Embryonic facial prominence (tissue), 1 donor: Measurements from ENCODE around the gene ADGRB3.
"Not testable (repeated sequence)": the region's sequence is repeated elsewhere in the genome, so short reads cannot be mapped to it uniquely, and the experiment has no call there.

Experiments used
- DNase-seq: peaks from one replicate; pipeline ENCODE4 v3.0.0-alpha.2; 2016; ENCODE audit errors: extremely low spot score

ADGRB3 gene

DNA sequence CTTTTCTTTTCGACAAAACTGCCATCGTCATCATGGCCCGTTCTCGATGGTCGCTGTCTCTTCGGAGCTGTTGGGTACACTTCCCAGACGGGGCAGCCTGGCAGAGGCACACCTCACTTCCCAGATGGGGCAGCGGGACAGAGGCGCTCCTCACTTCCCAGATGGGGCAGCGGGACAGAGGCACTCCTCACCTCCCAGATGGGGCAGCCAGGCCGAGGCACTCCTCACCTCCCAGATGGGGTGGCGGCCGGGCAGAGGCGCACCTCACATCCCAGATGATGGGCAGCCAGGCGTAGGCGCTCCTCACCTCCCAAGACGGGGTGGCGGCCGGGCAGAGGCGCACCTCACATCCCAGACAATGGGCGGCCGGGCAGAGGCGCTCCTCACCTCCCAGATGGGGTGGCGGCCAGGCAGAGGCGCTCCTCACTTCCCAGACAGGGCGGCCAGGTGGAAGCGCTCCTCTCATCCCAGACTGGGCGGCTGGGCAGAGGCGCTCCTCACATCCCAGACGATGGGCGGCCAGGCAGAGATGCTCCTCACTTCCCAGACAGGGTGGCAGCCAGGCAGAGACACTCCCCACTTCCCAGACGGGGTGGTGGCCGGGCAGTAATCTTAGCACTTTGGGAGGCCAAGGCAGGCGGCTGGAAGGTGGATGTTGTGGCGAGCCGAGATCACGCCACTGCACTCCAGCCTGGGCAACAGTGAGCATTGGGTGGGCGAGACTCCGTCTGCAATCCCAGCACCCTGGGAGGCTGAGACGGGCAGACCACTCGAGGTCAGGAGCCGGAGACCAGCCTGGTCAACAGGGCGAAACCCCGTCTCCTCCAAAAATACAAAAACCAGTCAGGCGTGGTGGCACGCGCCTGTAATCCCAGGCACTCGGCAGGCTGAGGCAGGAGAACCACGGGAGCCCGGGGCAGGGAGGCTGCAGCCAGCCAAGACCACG lies 486.7 kb downstream of the ADGRB3 start:
- DNase-seq = not testable (repeated sequence)

GRCh38 chr6:69122407-69122773 lies 487.3 kb downstream of the ADGRB3 start:
- DNase-seq = no peak

DNA sequence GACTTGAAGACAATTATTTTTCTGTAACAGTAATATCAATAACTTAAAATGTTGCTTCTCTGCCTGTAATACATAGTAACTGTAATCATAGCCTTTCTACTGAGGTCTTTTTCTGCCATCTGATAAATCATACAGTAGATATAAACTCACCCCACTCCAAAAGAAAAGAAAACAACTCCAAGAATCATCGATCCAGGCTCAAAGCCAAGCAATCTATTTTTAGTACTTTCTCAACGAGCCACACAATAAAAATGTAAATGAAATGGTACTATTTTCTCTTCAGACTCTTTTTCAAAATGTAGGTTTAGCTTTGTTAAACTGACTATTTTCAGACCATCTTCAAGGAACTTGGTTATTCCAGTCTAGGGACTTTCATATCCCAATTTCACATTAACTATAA lies 493.3 kb downstream of the ADGRB3 start:
- no peak for DNase-seq

- DNase-seq = no peak
Measured at GRCh38 chr6:69129046-69129445, 494.0 kb downstream of the ADGRB3 start.

- no peak for DNase-seq
Measured at GRCh38 chr6:69135927-69136326, 500.8 kb downstream of the ADGRB3 start.

DNA sequence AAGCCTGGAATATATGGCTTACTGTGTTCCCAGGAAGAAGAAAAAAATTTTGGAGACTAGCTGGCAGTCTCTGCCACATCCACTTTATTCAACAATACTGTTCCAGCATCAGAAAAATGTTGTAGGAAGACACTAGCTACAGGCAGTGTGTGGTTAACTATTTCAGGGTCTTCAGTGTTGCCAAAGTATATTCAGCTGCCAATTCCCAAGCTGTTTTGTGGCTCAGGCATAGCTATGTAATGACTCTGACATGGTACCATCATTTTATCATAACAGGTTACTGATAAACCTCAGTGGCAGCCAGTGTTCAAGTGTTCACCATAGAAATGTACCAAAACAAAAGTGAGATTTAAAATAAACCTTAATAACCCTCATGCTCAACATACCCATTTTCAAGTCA lies 503.1 kb downstream of the ADGRB3 start:
- no peak for DNase-seq

DNA sequence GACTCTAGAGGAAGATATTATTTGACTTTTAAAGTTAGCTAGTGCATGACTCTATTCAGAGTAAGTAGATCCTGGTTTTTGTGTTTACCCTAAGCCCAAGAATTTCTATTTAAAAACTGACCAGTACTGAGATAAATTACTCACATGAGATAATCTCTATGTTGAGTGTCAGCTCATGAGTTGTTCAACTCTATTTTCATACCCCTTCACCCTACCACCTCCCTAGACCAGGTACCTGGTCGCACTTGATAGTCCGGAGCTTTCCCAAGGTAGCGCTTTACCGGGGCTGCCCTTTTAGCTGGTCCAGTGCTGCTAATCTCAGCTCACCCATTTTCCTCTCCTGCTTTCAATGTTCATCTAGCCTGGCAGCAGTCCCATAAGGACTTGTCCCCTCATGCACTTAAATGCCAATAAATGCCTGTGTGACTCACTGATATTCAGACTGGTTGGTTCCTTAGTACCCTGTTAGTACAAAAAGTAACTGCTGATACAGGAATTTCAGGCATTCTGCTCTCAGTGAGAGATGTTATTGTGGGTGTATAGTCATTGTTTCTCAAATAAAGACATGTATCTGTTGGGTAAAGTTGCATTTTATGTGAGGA lies 503.9 kb downstream of the ADGRB3 start:
- no peak for DNase-seq

- no peak for DNase-seq
Measured at GRCh38 chr6:69145062-69145461, 510.0 kb downstream of the ADGRB3 start.

DNA sequence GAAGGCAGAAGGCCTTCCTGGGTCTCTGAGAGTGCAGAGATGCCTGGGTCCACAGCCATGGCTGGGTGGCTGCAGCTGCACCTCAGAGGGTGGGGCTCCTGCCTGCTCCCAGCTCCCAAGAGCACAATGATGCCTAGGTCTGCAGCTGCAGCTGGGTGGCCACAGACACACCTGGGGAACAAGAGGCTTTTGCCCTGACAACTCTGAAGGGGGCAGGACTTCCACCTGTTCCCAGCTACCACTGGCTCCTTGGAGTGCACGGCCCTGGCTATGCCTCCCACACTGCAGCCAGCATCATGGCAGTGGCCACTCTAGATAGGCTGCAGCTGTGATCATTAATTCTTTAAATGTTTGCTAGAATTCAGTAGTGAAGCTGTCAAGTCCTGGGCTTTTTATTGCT lies 511.3 kb downstream of the ADGRB3 start:
- DNase-seq = no peak

GRCh38 chr6:69155467-69155866 lies 520.4 kb downstream of the ADGRB3 start:
- no peak for DNase-seq

DNA sequence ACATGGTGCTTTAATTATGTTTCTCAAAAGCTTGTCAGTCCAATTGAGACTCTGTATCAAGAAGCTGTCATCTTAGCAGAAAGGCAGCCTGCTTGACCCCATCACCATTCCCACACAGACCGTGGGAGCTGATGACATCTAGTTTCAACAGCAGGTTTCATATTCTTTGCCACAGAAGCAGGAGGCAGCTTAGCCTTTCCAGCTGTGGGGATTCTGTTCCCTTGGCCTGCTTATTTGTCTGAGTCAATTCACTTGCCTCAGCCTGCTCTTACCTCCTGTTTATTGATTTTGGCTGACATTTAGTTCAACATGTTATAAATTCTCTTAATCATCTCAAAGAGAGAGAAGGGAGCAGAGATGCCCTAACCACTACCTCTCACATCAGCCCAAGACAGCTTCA lies 527.7 kb downstream of the ADGRB3 start:
- DNase-seq = no peak

- DNase-seq = no peak
Measured at GRCh38 chr6:69164564-69165229, 529.6 kb downstream of the ADGRB3 start.

- DNase-seq = no peak
Measured at GRCh38 chr6:69179681-69180080, 544.6 kb downstream of the ADGRB3 start.

DNA sequence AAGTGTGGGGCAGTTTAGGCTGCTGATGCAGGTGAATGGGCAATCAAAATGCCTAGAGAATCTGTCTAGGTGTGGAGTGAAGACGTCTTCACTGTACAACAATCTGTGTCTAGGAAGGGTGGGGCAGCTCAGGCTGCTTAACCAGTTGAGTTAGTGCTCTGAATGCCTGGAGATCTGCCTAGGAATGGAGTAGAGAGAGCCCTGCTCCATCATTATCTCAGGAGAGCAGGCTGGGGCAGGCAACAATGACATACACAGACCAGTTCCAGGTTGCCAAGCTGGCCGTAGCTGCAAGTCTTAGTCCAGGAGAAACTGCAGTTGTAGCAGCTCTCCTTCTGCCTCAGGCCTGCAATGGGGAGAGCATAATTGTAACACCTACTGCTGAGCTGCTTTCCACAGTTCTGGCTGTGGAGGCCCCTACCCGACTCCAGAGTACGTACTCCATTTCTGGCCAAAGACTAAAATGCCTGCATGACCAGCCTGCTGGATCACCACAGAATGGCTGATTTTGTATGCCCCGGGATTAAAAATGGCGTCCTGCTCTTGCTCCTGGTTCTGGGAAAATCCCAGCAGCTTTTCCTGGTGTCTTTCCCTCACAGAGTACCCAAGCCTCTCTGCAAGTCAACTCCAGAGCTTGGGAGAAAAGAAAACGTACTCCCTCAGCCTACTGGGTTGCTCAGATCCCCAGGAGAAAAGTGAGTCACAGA lies 545.4 kb downstream of the ADGRB3 start:
- DNase-seq = no peak

- DNase-seq = no peak
Measured at GRCh38 chr6:69181964-69182363, 546.9 kb downstream of the ADGRB3 start.

DNA sequence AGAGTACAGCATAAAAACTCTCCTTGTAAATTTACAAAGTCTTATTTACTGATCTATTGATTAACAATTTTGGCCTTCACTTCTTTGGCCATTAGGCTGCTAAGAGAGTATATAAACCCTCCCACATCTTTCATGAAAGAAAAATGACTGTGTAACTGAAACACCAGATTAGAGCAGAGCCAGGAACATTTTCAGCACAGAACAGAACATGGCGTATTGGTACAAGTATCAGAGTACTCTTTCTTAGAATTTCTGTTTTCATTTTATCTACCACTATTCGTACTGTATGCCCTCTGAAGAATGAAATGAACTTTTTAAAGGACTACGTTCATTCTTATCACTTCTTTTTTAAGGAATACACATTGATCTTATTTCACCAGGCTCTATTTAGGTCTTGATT lies 550.2 kb downstream of the ADGRB3 start:
- no peak for DNase-seq

DNA sequence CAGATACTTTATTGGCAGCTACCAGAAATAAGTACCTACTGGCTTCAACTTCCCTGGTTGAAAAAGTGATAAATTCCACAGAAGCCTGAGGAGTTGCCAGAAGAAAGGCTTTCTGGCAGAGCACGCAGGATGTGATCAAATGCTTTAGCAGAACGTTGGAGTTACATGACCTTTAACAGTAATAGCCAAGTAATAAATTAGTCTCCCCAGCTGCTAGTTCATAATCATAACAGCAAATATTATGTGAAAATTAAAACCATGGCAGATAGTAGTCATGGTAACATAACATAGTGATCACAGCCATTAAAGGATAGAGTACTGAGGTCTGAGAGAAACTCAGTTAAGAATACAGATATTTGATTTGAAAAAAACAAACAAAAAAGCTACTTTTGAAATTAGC lies 567.7 kb downstream of the ADGRB3 start:
- no peak for DNase-seq

- DNase-seq = no peak
Measured at GRCh38 chr6:69216127-69216526, 581.0 kb downstream of the ADGRB3 start.

- no peak for DNase-seq
Measured at GRCh38 chr6:69217343-69217742, 582.3 kb downstream of the ADGRB3 start.

GRCh38 chr6:69220375-69220774 lies 585.3 kb downstream of the ADGRB3 start:
- DNase-seq = no peak

- no peak for DNase-seq
Measured at GRCh38 chr6:69232008-69232407, 596.9 kb downstream of the ADGRB3 start.

DNA sequence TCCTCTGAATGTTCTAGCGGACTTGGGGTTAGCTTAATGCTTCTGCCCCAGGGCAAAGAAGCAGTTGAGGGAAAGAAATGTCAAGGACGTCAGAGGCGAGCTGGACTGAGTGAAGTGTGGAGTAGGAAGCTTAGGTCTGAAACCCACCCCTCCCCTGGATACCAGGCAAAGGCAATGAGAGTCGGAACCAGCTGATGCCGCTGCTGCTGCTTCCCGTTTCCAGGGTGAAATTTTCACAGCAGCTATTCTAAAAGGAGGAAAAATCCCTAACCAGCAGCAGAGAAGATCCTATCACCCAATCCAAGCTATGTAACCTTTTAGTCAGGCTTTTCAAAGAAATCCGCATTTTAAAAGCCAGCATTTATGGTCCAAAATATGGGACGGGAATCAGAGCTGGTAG lies 597.4 kb downstream of the ADGRB3 start:
- no peak for DNase-seq
